HG03457 (cell line): ENCODE measurements around the gene UQCRQ.

Source experiments
- ATAC-seq: cut with Tn5 transposase; IDR thresholded peaks from one replicate; pipeline ENCODE4 v1.9.1; 2021; ENCODE audit warnings: moderate number of reproducible peaks; ENCODE audit not compliant: unreplicated experiment

UQCRQ gene

GRCh38 chr5:132907161-132907560 lies 40.7 kb downstream of the UQCRQ start:
- ATAC-seq: no peak

GRCh38 chr5:132909702-132910101 lies 43.3 kb downstream of the UQCRQ start:
- ATAC-seq: no peak

- ATAC-seq: no peak
Observed at GRCh38 chr5:132915681-132916080, 49.2 kb downstream of the UQCRQ start.

GRCh38 chr5:132916086-132916485 lies 49.6 kb downstream of the UQCRQ start:
- ATAC-seq: no peak
